Panc1 (cell line): Measurements from ENCODE around the gene DDX24. TPM values are rescaled to one million over a fixed set of nuclear protein-coding genes. Genes with fewer than 3 reads are reported as not detected.

ENCODE experiments used
- ATAC-seq: fragments of 200-7000 bp; cut with Tn5 transposase; 2 replicates; pipeline ENCODE4 v1.9.1; 2020; ENCODE audit warnings: mild to moderate bottlenecking, moderate library complexity
- BruUV-seq: library from RNA; stranded (reverse); fragments of 400-500 nt; replicated peaks from 2 replicates; lab custom pipeline; 2021; lab: Mats Ljungman, UMichigan
- CTCF ChIA-PET: fragments of 300-600 bp; sonication (Branson Sonifier 250); formaldehyde crosslinking; loops from one replicate; lab custom pipeline; 2022; ENCODE audit warnings: antibody characterized with exemption; lab: Charles Lee
- POLR2A ChIA-PET: fragments of 300-600 bp; sonication (Branson Sonifier 250); formaldehyde crosslinking; loops from one replicate; lab custom pipeline; 2022; ENCODE audit warnings: antibody characterized with exemption; lab: Charles Lee
- DNase-seq: peaks from one replicate; pipeline ENCODE4 v3.0.0-alpha.2; 2010; ENCODE audit warnings: low read depth, low spot score
- H3K27ac ChIP-seq: 2 replicates; pipeline ENCODE4 v1.5.1; 2011; ENCODE audit warnings: mild to moderate bottlenecking, low read length, inconsistent platforms
- H3K27me3 ChIP-seq: fragments of 200-500 bp; sonication (Bioruptor generic); 2 replicates; pipeline ENCODE4 v1.6.0; 2014; ENCODE audit warnings: low read length, inconsistent platforms; ENCODE audit not compliant: control insufficient read depth, insufficient read depth
- H3K36me3 ChIP-seq: fragments of 200-500 bp; sonication (Bioruptor generic); 2 replicates; pipeline ENCODE4 v1.5.1; 2014; ENCODE audit warnings: inconsistent platforms, mild to moderate bottlenecking, low read length, moderate library complexity; ENCODE audit not compliant: control insufficient read depth, insufficient read depth
- H3K4me1 ChIP-seq: 2 replicates; pipeline ENCODE4 v1.5.1; 2011; ENCODE audit warnings: inconsistent platforms, mild to moderate bottlenecking, low read length, moderate library complexity; ENCODE audit not compliant: control insufficient read depth, insufficient read depth
- H3K4me3 ChIP-seq, 2 experiments: 2 replicates each; pipeline ENCODE4 v1.5.1; 2011 to 2012; ENCODE audit warnings: low read depth in 2 of 2, low read length in 2 of 2, mild to moderate bottlenecking in 2 of 2, inconsistent platforms in 1 of 2, moderate library complexity in 1 of 2
- H3K9me3 ChIP-seq: fragments of 200-500 bp; sonication (Bioruptor generic); 2 replicates; pipeline ENCODE4 v1.5.1; 2014; ENCODE audit warnings: low read depth, mild to moderate bottlenecking, inconsistent platforms, low read length, moderate library complexity; ENCODE audit not compliant: control insufficient read depth, insufficient read depth
- CTCF ChIP-seq: fragments of 450-650 bp; IDR thresholded peaks from 2 replicates; pipeline ENCODE4 v1.5.1; 2017; ENCODE audit warnings: mild to moderate bottlenecking
- POLR2AphosphoS5 ChIP-seq: IDR thresholded peaks from 2 replicates; pipeline ENCODE4 v1.6.1; 2012; ENCODE audit warnings: mild to moderate bottlenecking, low read depth, low read length, moderate library complexity
- SIN3A ChIP-seq: IDR thresholded peaks from 2 replicates; pipeline ENCODE4 v1.6.1; 2012; ENCODE audit warnings: low read depth, mild to moderate bottlenecking, low read length, moderate library complexity, borderline replicate concordance; ENCODE audit not compliant: insufficient read depth
- TCF7L2 ChIP-seq: IDR thresholded peaks from 2 replicates; pipeline ENCODE4 v1.6.1; 2011; ENCODE audit warnings: mild to moderate bottlenecking, low read depth, low read length, inconsistent platforms
- in situ Hi-C: cut with HindIII; loops from 2 replicates; pipeline ENCODE4 v1.10.0; 2016; ENCODE audit warnings: low sequenced_read_pairs, low pct_unique_long_range_greater_than_20kb
- intact Hi-C: fragments of 100-400 bp; cut with micrococcal nuclease; formaldehyde crosslinking; loops from one replicate; pipeline ENCODE4 v1.10.0; 2022; ENCODE audit not compliant: unreplicated experiment
- total RNA-seq: library from RNA; stranded (reverse); gene quantifications from one replicate; pipeline ENCODE4 v1.2.1, GENCODE V29; 2021; ENCODE audit not compliant: unreplicated experiment
- TF ChIP-seq, protein P1 (sequence below), 2 experiments: IDR thresholded peaks; 2 replicates each; pipeline ENCODE4 v1.6.1; 2011 to 2012; ENCODE audit warnings: low read depth in 2 of 2, control low read depth in 1 of 2, low read length in 1 of 2, mild to moderate bottlenecking in 1 of 2, moderate library complexity in 1 of 2; ENCODE audit not compliant: insufficient read depth in 1 of 2

The DDX24 gene
- total RNA-seq, 1 experiment from 2014 or later: 103 TPM

GRCh38 chr14:94036313-94037167, 44.5 kb downstream of the DDX24 start:
- in situ Hi-C loops: no loop called here
- Histone ChIP-seq H3K9me3 (no peaks in the 10 kb centered on the region; the same call in 1 of the 2 replicates), H3K4me1 (no peaks in the 10 kb centered on the region), H3K36me3 (no peaks in the 10 kb centered on the region), H3K27me3 (no peaks in the 10 kb centered on the region), H3K27ac (no peak overlapping the region), H3K4me3 (no peak overlapping the region)
- POLR2A ChIA-PET: no interaction called here
- ATAC-seq (peak; percentile 97), DNase-seq (peak; percentile 62)
- intact Hi-C loops: loop anchor here (2.0 kb wide), 1 partner anchor 100 kb away; no protein-coding TSS in a partner anchor
- no TSS peak for BruUV-seq
- TF ChIP-seq CTCF (peak; percentile 85), TCF7L2 (no peak)
- TF ChIP-seq, protein P1, sequence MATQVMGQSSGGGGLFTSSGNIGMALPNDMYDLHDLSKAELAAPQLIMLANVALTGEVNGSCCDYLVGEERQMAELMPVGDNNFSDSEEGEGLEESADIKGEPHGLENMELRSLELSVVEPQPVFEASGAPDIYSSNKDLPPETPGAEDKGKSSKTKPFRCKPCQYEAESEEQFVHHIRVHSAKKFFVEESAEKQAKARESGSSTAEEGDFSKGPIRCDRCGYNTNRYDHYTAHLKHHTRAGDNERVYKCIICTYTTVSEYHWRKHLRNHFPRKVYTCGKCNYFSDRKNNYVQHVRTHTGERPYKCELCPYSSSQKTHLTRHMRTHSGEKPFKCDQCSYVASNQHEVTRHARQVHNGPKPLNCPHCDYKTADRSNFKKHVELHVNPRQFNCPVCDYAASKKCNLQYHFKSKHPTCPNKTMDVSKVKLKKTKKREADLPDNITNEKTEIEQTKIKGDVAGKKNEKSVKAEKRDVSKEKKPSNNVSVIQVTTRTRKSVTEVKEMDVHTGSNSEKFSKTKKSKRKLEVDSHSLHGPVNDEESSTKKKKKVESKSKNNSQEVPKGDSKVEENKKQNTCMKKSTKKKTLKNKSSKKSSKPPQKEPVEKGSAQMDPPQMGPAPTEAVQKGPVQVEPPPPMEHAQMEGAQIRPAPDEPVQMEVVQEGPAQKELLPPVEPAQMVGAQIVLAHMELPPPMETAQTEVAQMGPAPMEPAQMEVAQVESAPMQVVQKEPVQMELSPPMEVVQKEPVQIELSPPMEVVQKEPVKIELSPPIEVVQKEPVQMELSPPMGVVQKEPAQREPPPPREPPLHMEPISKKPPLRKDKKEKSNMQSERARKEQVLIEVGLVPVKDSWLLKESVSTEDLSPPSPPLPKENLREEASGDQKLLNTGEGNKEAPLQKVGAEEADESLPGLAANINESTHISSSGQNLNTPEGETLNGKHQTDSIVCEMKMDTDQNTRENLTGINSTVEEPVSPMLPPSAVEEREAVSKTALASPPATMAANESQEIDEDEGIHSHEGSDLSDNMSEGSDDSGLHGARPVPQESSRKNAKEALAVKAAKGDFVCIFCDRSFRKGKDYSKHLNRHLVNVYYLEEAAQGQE (IDR thresholded peaks at IDR 0.05; ENCODE audit: insufficient read depth in 1 of 2, low read depth in 2 of 2, low read length in 1 of 2): no peak
- CTCF ChIA-PET: interaction anchor here (0.6 to 1.9 kb wide), 8 partner anchors 8 to 450 kb away, joined by 3 to 16 read pairs (median 4); partner anchors contain the start of gene OTUB2

- intact Hi-C loops (no loop called here), in situ Hi-C loops (no loop called here)
- Histone ChIP-seq H3K27me3 (no peaks in the 10 kb centered on the region), H3K4me3 (no peak overlapping the region), H3K4me1 (no peaks in the 10 kb centered on the region), H3K36me3 (no peaks in the 10 kb centered on the region), H3K9me3 (no peaks in the 10 kb centered on the region; the same call in 1 of the 2 replicates), H3K27ac (no peak overlapping the region)
- ChIA-PET POLR2A (interaction anchor here (0.5 kb wide), 1 partner anchor 140 kb away, joined by 3 read pairs; no protein-coding TSS in a partner anchor), CTCF (no interaction called here)
- DNase-seq (no peak), ATAC-seq (no peak)
- TF ChIP-seq TCF7L2 (no peak), CTCF (no peak), SIN3A (no peak), POLR2AphosphoS5 (no peak)
- TF ChIP-seq, protein P1 (IDR thresholded peaks at IDR 0.05; ENCODE audit: insufficient read depth in 1 of 2, low read depth in 2 of 2, low read length in 1 of 2): no peak
- BruUV-seq: no TSS peak
Measured at GRCh38 chr14:94034886-94035285, 46.1 kb downstream of the DDX24 start.
